ENCODE data around the gene STAT2. TPM values are rescaled to one million over a fixed set of nuclear protein-coding genes. Genes with fewer than 3 reads are reported as not detected.

The STAT2 gene
- total and polyA plus RNA-seq, 2 of the 13 experiments (the other 11 are each of a cell fraction or from before 2014, with no cell fraction given) = 43.5 to 84.6 TPM

DNA sequence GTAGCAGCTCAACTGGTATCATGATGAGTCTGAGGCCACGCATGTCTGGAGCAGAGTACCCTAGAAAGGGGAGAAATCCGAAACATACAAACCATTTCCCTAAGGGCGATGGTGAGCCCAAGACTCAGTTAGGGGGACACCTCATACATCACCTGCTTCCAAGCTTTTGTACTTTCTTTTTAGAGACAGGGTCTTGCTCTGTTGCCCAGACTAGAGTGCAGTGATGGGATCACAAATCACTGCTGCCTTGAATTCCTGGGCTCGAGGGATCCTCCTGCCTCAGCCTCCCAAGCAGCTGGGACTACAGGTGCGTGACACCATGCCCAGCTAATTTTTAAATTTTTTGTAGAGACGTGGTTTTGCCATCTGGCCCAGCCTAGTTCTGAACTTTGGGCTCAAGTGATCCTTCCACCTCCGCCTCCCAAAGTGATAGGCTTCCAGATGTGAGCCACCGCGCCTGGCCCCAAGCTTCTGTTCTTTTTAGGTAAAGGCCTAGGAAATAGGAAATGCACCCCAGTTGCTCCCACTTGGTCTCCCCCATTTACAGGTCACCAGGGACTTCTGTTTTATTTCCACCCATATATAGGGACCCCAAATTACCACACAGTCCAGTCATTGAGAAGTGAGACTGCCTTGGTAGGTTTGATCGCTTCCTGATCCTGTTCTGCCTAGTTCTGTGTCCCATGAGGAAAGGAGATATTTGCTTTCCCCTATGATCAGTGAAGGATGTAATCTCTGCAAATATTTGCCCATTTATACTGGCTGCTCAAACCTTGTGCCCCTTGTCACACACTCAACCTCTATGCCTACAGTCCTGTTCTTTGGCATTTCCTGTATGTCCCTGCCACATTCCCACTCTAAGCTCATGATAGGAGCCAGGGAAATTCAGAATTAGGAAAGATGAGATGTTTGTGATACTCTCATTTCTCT lies 2.5 kb upstream of the STAT2 start, which contains the start of gene APOF (continued):
- TF ChIP-seq ZNF503 (CRISPR knock-in tag; IDR thresholded peaks at IDR 0.05) = peak; percentile 40; the same call in 1 of the 2 replicates
- no peak for TF ChIP-seq DNMT3B (CRISPR knock-in tag; conservative IDR thresholded peaks at IDR 0.05)
- no peak for TF ChIP-seq MYNN (CRISPR knock-in tag; IDR thresholded peaks at IDR 0.05; ENCODE audit: low read depth)
- TF ChIP-seq ZNF720 (CRISPR knock-in tag; IDR thresholded peaks at IDR 0.05) = no peak
- peak; percentile 18; the same call in 1 of the 2 replicates for TF ChIP-seq ZFX (CRISPR knock-in tag; IDR thresholded peaks at IDR 0.05; ENCODE audit: low read depth)
- peak; percentile 74 for TF ChIP-seq NCOA2 (CRISPR knock-in tag; IDR thresholded peaks at IDR 0.05)
- TF ChIP-seq, protein P1, sequence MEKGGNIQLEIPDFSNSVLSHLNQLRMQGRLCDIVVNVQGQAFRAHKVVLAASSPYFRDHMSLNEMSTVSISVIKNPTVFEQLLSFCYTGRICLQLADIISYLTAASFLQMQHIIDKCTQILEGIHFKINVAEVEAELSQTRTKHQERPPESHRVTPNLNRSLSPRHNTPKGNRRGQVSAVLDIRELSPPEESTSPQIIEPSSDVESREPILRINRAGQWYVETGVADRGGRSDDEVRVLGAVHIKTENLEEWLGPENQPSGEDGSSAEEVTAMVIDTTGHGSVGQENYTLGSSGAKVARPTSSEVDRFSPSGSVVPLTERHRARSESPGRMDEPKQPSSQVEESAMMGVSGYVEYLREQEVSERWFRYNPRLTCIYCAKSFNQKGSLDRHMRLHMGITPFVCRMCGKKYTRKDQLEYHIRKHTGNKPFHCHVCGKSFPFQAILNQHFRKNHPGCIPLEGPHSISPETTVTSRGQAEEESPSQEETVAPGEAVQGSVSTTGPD (CRISPR knock-in tag; IDR thresholded peaks at IDR 0.05) = no peak
- TF ChIP-seq ATM (IDR thresholded peaks at IDR 0.05; ENCODE audit: borderline replicate concordance) = no peak
- no peak for TF ChIP-seq RARG (CRISPR knock-in tag; IDR thresholded peaks at IDR 0.05; ENCODE audit: low read depth)
- no peak for TF ChIP-seq ATF7-NPFF (CRISPR knock-in tag; IDR thresholded peaks at IDR 0.05; ENCODE audit: low read depth)
- no peak for TF ChIP-seq FOXP1 (IDR thresholded peaks at IDR 0.05)
- TF ChIP-seq FOXP1 (CRISPR knock-in tag; IDR thresholded peaks at IDR 0.05) = peak; percentile 39; the same call in 1 of the 2 replicates
- TF ChIP-seq ATF3 (CRISPR knock-in tag; IDR thresholded peaks at IDR 0.05) = no peak
- no peak for TF ChIP-seq ZNF34 (CRISPR knock-in tag; IDR thresholded peaks at IDR 0.05; ENCODE audit: borderline replicate concordance)
- TF ChIP-seq KAT7 (CRISPR knock-in tag; IDR thresholded peaks at IDR 0.05; ENCODE audit: borderline replicate concordance) = no peak
- 0 out of 2 replicates have a peak, but pooled peaks have one; percentile 63 for TF ChIP-seq CSRNP1 (CRISPR knock-in tag; IDR thresholded peaks at IDR 0.05)
- TF ChIP-seq ZNF337 (CRISPR knock-in tag; IDR thresholded peaks at IDR 0.05; ENCODE audit: borderline replicate concordance, low read depth) = no peak
- no peak; the same call in 1 of the 2 replicates for TF ChIP-seq NCOR1 (IDR thresholded peaks at IDR 0.05; ENCODE audit: borderline replicate concordance, low read length)
- no peak for TF ChIP-seq ZNF33A (CRISPR knock-in tag; IDR thresholded peaks at IDR 0.05; ENCODE audit: borderline replicate concordance)
- no peak for TF ChIP-seq GMEB2 (CRISPR knock-in tag; IDR thresholded peaks at IDR 0.05; ENCODE audit: low read depth)
- TF ChIP-seq, protein P2, sequence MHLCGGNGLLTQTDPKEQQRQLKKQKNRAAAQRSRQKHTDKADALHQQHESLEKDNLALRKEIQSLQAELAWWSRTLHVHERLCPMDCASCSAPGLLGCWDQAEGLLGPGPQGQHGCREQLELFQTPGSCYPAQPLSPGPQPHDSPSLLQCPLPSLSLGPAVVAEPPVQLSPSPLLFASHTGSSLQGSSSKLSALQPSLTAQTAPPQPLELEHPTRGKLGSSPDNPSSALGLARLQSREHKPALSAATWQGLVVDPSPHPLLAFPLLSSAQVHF (CRISPR knock-in tag; IDR thresholded peaks at IDR 0.05) = no peak
- TF ChIP-seq ZNF232 (CRISPR knock-in tag; IDR thresholded peaks at IDR 0.05; ENCODE audit: borderline replicate concordance) = no peak
